GM19099 (cell line): ENCODE measurements around the gene GALE.

Source experiments
- POLR2A ChIP-seq: IDR thresholded peaks from 3 replicates; pipeline ENCODE4 v1.6.1; 2011; ENCODE audit warnings: low read depth; ENCODE audit not compliant: insufficient read length; ENCODE audit errors: extremely low read depth

Gene GALE

DNA sequence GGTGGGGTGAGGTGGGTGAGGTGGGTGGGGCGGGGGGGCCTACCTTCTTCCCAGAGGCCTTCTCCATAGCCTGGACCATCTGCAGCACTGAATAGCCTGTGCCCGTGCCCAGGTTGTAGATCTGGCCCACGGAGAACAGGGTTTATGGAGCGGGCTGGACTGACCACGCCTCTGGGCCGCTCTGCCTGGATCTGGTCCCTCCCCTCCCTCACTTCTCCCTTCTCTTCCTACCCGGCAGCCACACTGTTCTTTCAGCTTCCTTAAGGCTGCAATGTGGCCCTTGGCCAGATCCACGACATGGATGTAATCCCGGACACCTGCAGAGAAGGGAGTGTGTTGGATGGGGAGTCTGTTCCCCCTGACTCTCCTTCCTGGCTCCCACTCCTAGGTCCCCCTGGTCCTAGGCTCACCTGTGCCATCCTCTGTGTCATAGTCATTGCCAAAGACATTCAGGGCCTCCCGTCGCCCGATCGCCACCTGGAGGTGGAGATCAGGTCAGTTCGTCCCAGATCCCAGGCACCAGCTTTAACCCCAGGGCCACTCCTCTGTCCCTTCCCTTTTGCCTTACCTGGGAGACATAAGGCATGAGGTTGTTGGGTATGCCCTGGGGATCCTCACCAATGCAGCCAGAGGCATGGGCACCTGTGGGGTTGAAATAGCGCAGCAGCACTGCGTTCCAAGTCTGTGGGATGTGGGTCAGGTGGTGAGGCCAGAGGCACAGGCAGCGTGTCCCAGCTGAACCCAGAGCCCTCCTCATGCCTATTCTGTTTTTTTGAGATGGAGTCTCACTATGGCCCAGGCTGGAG, 3.9 kb downstream of the GALE start:
- TF ChIP-seq POLR2A: no peak

DNA sequence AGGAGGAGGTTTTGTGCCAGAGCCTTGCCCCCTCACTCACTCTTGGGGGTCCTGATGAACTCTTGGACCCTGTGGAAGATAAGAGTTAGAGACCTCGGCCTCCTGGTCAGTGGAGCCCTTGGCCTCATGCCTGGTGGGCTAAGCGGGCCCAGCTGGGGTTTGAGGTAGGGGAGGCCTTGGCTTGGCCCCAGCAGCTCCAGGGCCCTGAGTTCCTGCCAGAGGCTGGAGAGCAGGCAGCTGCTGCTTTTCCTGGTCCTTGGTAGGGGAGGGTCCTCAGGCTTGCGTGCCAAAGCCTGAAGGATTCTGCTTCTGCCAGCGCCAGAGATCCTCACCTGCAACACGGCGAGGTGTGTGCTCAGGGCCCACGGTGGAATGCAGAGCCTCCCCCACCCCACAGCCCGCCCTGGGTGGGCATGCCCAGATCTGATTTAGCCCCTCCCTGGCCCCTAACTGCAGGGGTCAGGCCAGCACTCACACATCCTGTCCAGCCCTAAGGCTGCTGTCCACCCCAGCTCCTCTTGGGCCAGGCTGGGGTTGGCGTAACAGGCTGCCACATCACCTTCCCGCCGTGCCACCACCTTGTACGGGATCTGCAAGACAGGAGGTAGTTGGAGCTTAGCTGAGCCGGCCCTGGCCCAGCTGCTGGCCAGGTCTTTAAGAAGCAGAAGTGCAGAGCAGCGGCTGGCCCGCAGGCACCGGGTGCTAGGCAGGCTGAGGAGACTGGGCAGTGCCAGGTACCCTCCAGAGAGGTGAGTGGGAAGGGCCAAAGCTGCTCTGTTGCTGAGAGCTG, 4.7 kb downstream of the GALE start:
- no peak for TF ChIP-seq POLR2A

DNA sequence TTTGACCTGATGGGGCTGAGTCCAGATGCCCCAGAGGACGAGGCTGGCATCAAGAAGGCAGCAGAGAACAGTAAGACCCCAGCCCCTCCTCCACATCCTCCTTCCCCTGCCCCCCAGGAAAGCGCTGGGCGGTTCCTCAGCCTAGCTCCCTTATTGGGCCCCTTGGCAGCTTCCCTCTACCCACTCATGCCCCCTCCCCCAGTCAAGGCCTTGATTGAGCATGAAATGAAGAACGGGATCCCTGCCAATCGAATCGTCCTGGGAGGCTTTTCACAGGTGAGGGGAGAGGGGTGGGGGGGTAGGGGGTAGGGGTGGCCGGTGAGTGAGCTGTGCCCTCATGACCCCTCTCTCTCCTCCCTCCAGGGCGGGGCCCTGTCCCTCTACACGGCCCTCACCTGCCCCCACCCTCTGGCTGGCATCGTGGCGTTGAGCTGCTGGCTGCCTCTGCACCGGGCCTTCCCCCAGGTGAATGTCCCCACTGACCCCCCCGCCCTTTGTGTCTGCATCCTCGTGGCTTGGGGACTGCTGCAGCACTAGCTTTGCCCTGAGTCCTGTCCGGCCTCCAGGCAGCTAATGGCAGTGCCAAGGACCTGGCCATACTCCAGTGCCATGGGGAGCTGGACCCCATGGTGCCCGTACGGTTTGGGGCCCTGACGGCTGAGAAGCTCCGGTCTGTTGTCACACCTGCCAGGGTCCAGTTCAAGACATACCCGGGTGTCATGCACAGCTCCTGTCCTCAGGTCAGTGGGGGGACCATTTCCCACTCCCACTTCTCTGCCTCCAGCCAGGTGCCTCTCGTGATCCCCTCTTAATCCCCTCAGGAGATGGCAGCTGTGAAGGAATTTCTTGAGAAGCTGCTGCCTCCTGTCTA, 6.5 kb downstream of the GALE start:
- TF ChIP-seq POLR2A: no peak

DNA sequence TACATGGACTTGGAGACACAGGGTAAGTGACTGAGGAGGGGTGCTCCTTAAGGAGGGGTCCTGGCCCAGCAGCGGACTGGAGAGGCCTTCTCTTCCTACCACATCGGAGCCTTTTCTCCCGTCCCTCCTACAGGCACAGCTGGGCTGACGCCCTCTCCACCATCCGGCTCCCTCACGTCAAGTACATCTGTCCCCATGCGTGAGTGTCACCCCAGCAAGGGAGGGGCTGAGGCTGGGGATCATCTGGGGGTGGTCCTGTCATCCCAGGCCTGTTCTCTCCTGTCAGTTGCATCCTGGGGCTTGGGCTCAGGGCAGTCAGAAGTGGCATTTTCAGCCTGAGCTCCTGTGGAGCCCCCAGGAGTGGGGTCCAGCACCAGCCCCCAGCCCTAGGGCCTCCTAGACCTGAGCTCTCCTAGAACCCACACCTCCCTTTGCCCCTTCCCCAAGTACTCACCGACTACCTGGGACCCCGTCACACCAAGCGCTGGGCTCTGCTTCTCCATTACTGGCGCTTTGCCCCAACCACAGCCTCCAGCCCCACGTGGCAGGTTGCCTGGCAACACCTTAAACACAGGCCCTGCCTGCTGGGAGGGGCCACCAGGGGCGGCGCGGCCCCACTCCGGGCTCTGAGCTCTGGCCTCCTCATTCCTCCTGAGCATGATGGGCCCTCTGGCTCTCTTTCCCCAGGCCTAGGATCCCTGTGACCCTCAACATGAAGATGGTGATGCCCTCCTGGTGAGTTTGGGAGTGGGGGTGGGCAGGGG, 7.4 kb downstream of the GALE start:
- TF ChIP-seq POLR2A: no peak

DNA sequence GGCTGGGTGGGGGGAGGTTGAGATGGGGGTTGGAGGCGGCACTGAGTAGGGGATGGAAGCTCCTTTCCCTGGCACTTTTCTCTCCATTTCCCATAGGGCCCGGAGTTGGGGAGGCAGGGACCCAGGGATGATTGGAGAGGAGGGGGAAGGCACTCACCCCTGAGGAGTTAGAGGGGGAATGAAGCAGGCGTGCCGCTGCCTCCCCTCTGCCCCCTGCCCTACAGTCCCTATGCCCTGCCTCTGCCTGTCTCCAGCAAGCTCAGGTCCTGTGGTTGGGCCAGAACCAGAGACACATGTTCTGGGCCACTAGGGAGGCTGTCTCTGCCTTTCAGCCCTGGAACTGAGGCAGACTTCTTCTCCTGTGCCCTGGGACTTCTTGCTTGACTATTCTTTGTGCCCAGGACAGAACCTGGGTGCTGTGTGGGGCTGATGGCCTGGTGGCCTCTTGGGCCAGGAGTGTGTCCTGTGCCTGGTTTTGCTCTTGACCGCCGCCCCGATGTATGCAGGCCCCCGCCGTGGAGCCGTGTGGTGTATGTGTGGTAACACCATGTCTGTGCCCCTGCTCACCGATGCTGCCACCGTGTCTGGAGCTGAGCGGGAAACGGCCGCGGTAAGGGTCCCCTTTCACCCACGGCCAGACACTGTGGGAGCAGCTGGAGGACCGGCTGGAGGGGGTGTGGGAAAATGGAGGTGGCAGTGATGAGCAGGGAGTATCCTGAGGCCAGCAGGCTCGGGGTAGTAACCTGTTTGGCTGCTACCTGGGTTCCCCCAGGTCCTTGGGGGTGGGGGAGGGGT, 8.2 kb downstream of the GALE start:
- TF ChIP-seq POLR2A: no peak

DNA sequence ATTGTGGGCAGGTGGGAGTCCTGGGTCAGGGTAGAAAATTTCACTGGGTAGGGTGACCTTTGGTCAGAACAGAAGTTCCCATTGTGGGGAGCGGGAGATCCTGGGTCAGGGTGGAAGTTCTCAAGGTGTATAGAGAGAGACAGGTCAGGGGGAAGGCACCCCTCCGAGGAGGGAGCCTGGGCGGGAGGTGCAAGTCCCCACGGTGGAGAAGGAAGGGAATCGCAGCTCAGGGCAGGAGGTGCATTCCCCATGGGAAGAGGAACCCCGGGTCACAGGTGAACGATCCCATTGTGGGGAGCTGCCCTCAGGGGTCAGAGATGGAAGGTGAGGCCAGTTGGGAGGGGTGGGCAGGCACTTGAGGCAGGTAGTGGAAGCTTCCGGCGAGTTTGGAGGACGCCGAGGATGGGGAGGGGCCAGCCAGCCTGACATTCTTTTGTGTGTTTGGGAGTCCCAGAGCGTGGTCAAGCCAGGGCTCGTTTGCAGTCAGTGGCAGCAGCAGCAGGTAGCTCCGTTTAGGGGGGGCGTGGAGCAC, 9.0 kb downstream of the GALE start:
- no peak for TF ChIP-seq POLR2A

DNA sequence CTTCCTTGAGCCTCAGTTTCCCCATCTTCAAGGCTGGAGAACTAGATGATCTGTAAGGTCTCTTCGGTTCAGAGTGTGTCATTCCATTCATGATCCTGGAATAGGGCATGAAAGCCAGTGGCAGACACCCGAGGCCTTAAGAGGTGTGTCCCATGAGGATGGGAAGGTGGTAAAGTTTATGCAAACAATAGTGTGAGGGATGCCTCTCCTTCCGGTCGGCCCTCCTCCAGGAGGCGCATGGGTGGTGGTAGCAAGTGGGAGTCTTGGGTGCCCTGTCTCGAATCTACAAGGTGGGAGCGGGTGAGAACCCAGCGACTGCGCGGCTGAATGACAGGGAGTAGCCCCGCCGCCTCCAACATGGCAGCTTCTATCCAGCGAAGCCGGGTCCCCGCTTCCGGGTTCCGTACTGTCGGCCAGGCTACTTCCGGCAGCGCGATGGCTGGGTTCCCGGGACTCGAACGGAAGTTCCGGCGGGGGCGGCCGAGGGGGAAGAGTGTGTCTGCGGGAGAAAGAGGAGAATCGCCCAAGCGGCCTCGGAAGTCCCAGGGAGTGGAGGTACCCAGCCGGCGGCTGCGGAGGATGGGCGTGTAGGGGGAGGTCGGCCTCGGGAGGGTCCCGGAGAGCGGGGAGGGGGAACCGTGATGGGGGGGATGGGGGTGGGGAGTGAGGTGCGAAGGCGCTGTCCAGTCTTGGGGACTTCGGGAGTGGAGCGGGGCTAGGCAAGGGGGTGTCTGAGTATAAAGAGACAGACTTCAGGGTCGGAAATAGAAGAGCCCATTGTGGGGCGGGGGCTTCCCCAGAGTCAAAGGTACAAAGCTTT, 9.6 kb downstream of the GALE start, which contains the start of gene LYPLA2:
TSS of gene LYPLA2 (plus strand) at position 450 of the 820 bp plus-strand sequence. CDS start 1,538 bp downstream, outside the sequence.
- TF ChIP-seq POLR2A: peak; percentile 68

DNA sequence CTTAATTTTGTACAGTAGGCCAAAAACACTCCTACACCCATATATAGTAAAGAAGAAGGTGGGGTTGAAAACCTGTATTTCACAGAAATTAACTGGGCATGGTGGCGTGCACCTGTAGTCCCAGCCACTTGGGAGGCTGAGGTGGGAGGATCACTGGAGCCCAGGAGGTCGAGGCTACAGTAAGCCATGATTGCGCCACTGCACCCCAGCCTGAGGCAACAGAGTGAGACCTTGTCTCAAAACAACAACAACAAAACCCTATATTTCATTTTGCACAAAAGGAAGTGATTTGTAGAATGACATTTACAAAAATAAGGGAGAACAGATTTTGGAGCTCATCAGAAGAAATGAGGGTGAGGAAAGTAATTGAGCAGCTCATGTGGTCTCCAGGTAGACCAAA, 11.9 kb downstream of the GALE start:
- no peak for TF ChIP-seq POLR2A

DNA sequence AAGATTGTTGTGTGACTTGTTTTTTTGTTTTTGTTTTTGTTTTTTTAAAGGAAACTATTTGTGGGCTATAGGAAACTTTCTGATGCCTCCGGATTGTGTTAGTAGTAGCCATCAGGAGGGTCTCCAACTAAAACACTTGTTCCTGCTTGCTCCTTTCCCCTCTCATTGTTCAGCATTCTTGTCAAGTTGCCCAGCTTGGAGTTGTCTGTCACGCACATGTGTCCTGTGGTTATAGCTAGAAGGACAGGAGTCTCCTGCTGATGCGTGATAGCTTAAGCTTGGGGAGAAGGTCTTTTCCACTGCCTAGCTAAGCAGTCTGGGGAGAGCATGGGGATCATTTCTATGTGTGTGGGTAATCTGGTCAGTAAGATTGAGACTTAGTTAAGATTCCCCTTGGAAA, 12.9 kb downstream of the GALE start:
- TF ChIP-seq POLR2A: no peak

DNA sequence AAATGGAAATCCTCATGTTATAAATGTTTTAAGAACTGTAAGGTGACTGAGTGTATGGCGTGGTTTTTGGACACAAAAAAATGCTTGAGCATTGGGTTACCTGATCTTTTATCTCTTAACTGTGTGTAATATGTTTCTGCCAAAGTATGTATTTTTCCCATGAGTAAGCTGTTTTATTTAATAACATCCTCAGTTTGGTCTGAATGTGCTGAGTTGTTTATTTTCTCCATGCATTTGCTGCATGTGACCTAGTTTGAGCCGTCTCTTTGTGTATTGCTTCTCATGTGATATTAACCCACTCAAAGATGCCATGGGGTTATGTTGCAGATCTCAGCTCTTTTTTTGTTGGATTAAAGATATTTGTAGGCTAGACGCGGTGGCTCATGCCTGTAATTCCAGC, 15.7 kb downstream of the GALE start:
- TF ChIP-seq POLR2A: no peak

DNA sequence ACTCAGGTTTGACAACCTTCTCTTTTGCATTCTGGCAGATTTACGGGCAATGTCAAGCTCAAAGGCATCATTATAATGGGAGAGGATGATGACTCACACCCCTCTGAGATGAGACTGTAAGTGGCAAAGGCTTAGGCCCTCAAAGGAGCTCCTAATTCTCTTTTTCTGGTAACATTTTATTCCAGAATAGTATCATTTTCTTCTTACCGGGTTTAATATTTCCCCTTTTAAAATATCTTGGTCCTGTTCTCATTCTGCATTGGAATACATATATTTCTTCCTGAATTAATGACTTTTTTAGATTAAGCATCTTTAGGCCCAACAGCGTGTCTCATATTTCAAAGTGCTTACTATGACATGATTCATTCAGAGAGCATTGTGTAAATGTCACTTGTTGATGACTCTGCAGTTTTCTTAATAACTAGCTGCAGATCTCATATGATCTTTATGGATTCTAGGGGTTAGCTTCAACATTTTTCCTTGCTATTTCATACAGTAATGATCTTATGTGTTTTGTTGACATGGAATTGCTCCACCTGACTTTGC, 20.7 kb downstream of the GALE start:
- no peak for TF ChIP-seq POLR2A
